Transverse colon (tissue), 4 donors: ENCODE measurements around the gene VPS8.

Experiments
- CTCF ChIP-seq, 5 experiments: fragments of 200-600 bp in 3 of 5; fragments of 450-650 bp in 2 of 5; sonication (generic) in 3 of 5; IDR thresholded peaks; 1 replicate in 2 of 5; 2 replicates in 3 of 5; pipeline ENCODE4 v1.5.1; 2016 to 2017; ENCODE audit warnings: antibody characterized with exemption in 5 of 5, inconsistent platforms in 3 of 5, mild to moderate bottlenecking in 2 of 5, moderate library complexity in 1 of 5
- EP300 ChIP-seq: sonication (generic); formaldehyde crosslinking; IDR thresholded peaks from one replicate; pipeline ENCODE4 v1.6.1; 2017; ENCODE audit warnings: antibody characterized with exemption, low read depth
- POLR2A ChIP-seq: fragments of 450-650 bp; IDR thresholded peaks from one replicate; pipeline ENCODE4 v1.6.1; 2016; ENCODE audit warnings: antibody characterized with exemption, mild to moderate bottlenecking, moderate library complexity
- POLR2AphosphoS5 ChIP-seq, 3 donors: sonication (generic); formaldehyde crosslinking; IDR thresholded peaks; one replicate each; pipeline ENCODE4 v1.6.1; 2016; ENCODE audit warnings: antibody characterized with exemption in 3 of 3

GRCh38 chr3:184880276-184881019, 68.5 kb downstream of the VPS8 start:
- TF ChIP-seq POLR2AphosphoS5 (IDR thresholded peaks at IDR 0.05) (no peak), EP300 (no peak), CTCF (IDR thresholded peaks at IDR 0.05) (no peak), POLR2A (no peak)
